Measurements from ENCODE around the gene ARID3A. TPM values are rescaled to one million over a fixed set of nuclear protein-coding genes. Genes with fewer than 3 reads are reported as not detected.

Gene ARID3A
- total RNA-seq, 1 donor from 2014 or later: 106 TPM

DNA sequence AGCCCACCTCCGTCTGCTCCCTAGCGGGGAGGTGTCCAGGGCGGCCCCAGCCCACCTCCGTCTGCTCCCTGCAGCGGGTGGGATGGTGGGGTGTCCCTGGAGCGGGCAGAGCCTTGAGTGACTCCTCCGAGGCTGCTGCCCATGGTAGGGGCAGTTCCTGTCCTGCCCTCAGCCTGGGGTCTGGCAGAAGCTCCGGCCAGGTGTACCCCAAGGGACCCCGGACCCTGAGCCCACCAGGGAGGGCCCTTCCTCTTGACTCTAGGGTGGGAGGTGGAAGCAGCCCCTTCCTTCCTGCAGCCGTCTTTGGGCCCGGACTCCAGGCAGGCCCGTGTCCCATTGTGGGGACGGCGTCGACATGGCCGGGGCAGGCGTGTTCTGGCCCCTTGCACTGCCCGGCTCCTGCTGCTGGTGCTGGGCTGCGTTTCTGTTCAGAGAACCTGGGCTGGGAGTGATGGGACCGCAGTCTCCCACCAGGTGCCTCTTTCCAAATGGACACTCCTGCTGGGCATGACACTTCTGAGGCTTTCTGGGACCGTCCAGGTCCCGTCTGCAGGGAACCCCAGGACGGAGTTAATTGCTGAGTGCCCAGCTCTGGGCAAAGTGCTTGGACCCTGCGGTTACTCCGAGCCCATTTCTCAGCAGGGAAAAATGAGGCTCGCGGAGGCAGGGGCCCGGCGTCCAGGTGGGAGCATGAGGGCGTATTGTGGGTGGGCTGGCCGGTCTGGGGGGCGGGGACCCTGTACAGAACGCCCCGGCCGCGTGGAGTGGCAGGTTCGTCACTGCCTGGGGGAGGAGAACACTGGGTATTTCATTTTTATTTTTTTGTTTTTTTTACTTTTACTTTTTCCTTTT is 19.8 kb downstream of the ARID3A start:
- H3K4me1 ChIP-seq (ENCODE audit: insufficient read depth, low read length): peaks cover 10% of the 10 kb centered on the region
- no peaks in the 10 kb centered on the region for H3K9me3 ChIP-seq (ENCODE audit: insufficient read depth, low read depth, low read length)
- no peaks in the 10 kb centered on the region for H3K27me3 Mint-ChIP-seq (ENCODE audit: low read depth, unreplicated experiment)
- H3K36me3 ChIP-seq (ENCODE audit: insufficient read depth, low read length): no peaks in the 10 kb centered on the region
- H4K20me1 ChIP-seq (ENCODE audit: insufficient read depth, low read length): peaks cover 70% of the 10 kb centered on the region
- H3K4me3 ChIP-seq (ENCODE audit: insufficient read depth, low read depth, low read length): no peak overlapping the region
- H3K9ac ChIP-seq (ENCODE audit: low read length): no peak overlapping the region
- H3K27me3 ChIP-seq (ENCODE audit: insufficient read depth, low read length): no peaks in the 10 kb centered on the region
- H3K79me2 ChIP-seq (ENCODE audit: insufficient read depth, low read length): peaks cover 66% of the 10 kb centered on the region
- H3K4me3 Mint-ChIP-seq (ENCODE audit: unreplicated experiment): no peak overlapping the region
- DNase-seq (ENCODE audit: low read depth): no peak
- peaks cover 16% of the 10 kb centered on the region for H3K36me3 Mint-ChIP-seq (ENCODE audit: low read depth, unreplicated experiment)
- no peak for FAIRE-seq
- TF ChIP-seq, protein P1, sequence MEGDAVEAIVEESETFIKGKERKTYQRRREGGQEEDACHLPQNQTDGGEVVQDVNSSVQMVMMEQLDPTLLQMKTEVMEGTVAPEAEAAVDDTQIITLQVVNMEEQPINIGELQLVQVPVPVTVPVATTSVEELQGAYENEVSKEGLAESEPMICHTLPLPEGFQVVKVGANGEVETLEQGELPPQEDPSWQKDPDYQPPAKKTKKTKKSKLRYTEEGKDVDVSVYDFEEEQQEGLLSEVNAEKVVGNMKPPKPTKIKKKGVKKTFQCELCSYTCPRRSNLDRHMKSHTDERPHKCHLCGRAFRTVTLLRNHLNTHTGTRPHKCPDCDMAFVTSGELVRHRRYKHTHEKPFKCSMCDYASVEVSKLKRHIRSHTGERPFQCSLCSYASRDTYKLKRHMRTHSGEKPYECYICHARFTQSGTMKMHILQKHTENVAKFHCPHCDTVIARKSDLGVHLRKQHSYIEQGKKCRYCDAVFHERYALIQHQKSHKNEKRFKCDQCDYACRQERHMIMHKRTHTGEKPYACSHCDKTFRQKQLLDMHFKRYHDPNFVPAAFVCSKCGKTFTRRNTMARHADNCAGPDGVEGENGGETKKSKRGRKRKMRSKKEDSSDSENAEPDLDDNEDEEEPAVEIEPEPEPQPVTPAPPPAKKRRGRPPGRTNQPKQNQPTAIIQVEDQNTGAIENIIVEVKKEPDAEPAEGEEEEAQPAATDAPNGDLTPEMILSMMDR (IDR thresholded peaks at IDR 0.05; ENCODE audit: insufficient read depth, low read depth, low read length): no peak
- TF ChIP-seq EZH2 (IDR thresholded peaks at IDR 0.05; ENCODE audit: insufficient read depth, low read length): no peak
- H3K27ac Mint-ChIP-seq (ENCODE audit: unreplicated experiment): no peak overlapping the region
- no peaks in the 10 kb centered on the region for H3K9me3 Mint-ChIP-seq (ENCODE audit: unreplicated experiment)
- no peak overlapping the region for H2AFZ ChIP-seq (ENCODE audit: low read depth, low read length)
- H3K4me2 ChIP-seq (ENCODE audit: low read length): no peak overlapping the region
- H3K27ac ChIP-seq (ENCODE audit: low read depth, low read length): no peak overlapping the region
- peaks cover 2% of the 10 kb centered on the region for H3K4me1 Mint-ChIP-seq (ENCODE audit: low read depth, unreplicated experiment)

DNA sequence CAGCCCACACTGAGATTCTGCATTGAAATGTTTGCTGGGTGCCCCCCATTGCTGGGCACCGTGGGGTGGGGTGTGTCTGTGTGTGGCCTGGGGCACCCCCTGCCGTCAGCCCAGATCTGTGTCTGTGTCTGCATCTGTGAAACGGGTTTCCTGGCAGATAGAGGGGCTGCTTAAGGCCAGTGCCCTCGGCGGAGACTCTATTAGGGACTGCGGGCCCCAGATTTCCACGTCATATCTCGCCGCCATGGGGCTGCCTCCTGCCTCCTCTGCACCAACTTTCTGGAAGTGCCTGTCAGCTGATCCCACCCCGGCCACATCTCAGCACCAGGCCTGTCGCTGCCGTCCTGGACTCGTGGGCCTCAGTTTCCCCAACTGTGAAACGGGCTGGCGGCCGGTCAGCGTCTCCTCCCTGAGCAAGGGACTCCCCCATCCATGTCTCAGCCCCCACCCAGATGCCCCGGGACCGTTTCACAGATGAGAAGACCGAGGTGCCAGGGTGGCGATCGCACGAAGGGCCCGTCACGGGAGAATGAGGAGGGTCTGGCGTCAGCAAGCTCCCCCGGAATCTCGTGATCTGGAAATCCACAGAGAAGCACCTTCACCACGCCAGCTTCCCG is 21.4 kb downstream of the ARID3A start:
- FAIRE-seq: no peak
- Histone ChIP-seq H3K4me3 (ENCODE audit: insufficient read depth, low read depth, low read length) (no peak overlapping the region), H3K27ac (ENCODE audit: low read depth, low read length) (no peak overlapping the region), H3K4me1 (ENCODE audit: insufficient read depth, low read length) (peaks cover 2% of the 10 kb centered on the region), H4K20me1 (ENCODE audit: insufficient read depth, low read length) (peaks cover 58% of the 10 kb centered on the region), H3K27me3 (ENCODE audit: insufficient read depth, low read length) (no peaks in the 10 kb centered on the region), H2AFZ (ENCODE audit: low read depth, low read length) (no peak overlapping the region), H3K4me2 (ENCODE audit: low read length) (no peak overlapping the region), H3K9me3 (ENCODE audit: insufficient read depth, low read depth, low read length) (no peaks in the 10 kb centered on the region), H3K9ac (ENCODE audit: low read length) (no peak overlapping the region), H3K79me2 (ENCODE audit: insufficient read depth, low read length) (peaks cover 52% of the 10 kb centered on the region), H3K36me3 (ENCODE audit: insufficient read depth, low read length) (no peaks in the 10 kb centered on the region)
- Mint-ChIP-seq H3K27ac (ENCODE audit: unreplicated experiment) (no peak overlapping the region), H3K4me1 (ENCODE audit: low read depth, unreplicated experiment) (peaks cover 9% of the 10 kb centered on the region), H3K9me3 (ENCODE audit: unreplicated experiment) (no peaks in the 10 kb centered on the region), H3K27me3 (ENCODE audit: low read depth, unreplicated experiment) (no peaks in the 10 kb centered on the region), H3K36me3 (ENCODE audit: low read depth, unreplicated experiment) (peaks cover 10% of the 10 kb centered on the region), H3K4me3 (ENCODE audit: unreplicated experiment) (no peak overlapping the region)
- TF ChIP-seq, protein P1 (IDR thresholded peaks at IDR 0.05; ENCODE audit: insufficient read depth, low read depth, low read length): no peak
- no peak for TF ChIP-seq EZH2 (IDR thresholded peaks at IDR 0.05; ENCODE audit: insufficient read depth, low read length)
- DNase-seq (ENCODE audit: low read depth): no peak

Data from astrocyte (in vitro differentiated cells and primary cell).